Right cardiac atrium (tissue), 5 donors: ENCODE results near the gene GPR39. TPM values are rescaled to one million over a fixed set of nuclear protein-coding genes. Genes with fewer than 3 reads are reported as not detected.
A peak's percentile ranks its signal among the peaks of the same experiment; 100 is the strongest.

Experiments
- ATAC-seq, 2 donors: fragments of 200-7000 bp; cut with Tn5 transposase; one replicate each; pipeline versions ENCODE4 v1.8.0 to v1.9.1; 2020; ENCODE audit warnings: moderate library complexity in 2 of 2, mild to moderate bottlenecking in 1 of 2
- DNase-seq, 3 donors: peaks; one replicate each; pipeline ENCODE4 v3.0.0-alpha.2; 2020
- H3K27ac ChIP-seq: one replicate; pipeline ENCODE4 v1.5.1; 2013; ENCODE audit warnings: mild to moderate bottlenecking, low read length, control low read depth, moderate library complexity
- H3K27me3 ChIP-seq: one replicate; pipeline ENCODE4 v1.6.1; 2013; ENCODE audit not compliant: control insufficient read depth, insufficient read depth
- H3K4me1 ChIP-seq: one replicate; pipeline ENCODE4 v1.6.1; 2013; ENCODE audit warnings: low read length; ENCODE audit not compliant: control insufficient read depth, insufficient read depth
- H3K4me3 ChIP-seq: one replicate; pipeline ENCODE4 v1.5.1; 2013; ENCODE audit warnings: low read length, control low read depth
- H3K9me3 ChIP-seq: one replicate; pipeline ENCODE4 v1.6.1; 2013; ENCODE audit warnings: low read length; ENCODE audit not compliant: control insufficient read depth
- WGBS: extraction: QIAGEN DNeasy Blood & Tissue Kit; methylation state at CpG from one replicate; pipeline ENCODE4 v1.1.7; 2013; 5-methylcytosine and 5-hydroxymethylcytosine counted together
- intact Hi-C, 4 donors: fragments of 100-400 bp; cut with DNase I; formaldehyde crosslinking; loops; one replicate each; pipeline versions ENCODE4 v1.11.0 to v1.14.0; 2022 to 2023
- long read RNA-seq, 4 donors: library from polyadenylated mRNA; unstranded; transcript quantifications; one replicate each; pipeline ENCODE4 v2.0.0, GENCODE V29; 2020 to 2021
- polyA plus RNA-seq: library from polyadenylated mRNA; stranded (reverse); fragments of 200-250 nt; gene quantifications from one replicate; pipeline ENCODE4 v1.2.3, GENCODE V29; 2013
- total RNA-seq, 4 donors: library from RNA; stranded (reverse); fragmentation: NEBNext Ultra II Directional; extraction: Animal tissue kit (Norgen Biotek cat#: 25700); gene quantifications; one replicate each; pipeline ENCODE4 v1.2.1, GENCODE V29; 2021
- donor health status: healthy with polysubstance abuse.
- donor health status: DM: no; HTN: yes; CAD: no.
- donor health status: DM: no; HTN: no; CAD: no.
- donor health status: DM: no; HTN: yes; CAD: no; lungs with severe emphysema.
- donor health status: DM: yes; HTN: yes; CAD: no.

The GPR39 gene
- total RNA-seq (not detected), polyA plus RNA-seq (not detected)
- long read RNA-seq, donor 1: 0 reads
- long read RNA-seq, donor 2: 0 reads
- long read RNA-seq, donor 3: 0 reads
- long read RNA-seq, donor 4: 0 reads

DNA sequence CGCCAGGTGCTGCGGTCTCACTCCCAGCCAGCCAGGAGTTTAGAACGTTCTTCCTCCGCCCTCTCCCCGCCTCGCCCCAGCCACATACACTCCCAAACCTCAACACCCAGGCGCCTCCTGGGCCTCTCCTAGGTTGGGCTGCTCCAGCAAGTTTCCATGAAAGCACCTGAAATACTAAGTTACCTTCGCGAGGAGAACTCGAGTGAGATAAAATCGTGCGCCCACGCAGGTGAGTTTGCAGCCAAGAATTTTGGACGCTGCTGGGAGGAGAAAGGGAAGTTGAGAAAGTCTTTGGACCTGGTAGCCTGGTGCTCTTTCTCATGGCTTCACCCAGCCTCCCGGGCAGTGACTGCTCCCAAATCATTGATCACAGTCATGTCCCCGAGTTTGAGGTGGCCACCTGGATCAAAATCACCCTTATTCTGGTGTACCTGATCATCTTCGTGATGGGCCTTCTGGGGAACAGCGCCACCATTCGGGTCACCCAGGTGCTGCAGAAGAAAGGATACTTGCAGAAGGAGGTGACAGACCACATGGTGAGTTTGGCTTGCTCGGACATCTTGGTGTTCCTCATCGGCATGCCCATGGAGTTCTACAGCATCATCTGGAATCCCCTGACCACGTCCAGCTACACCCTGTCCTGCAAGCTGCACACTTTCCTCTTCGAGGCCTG, at the start of gene GPR39:
TSS of gene GPR39 (plus strand) at position 83 of the 673 bp plus-strand sequence.
- no peak within 1 kb of the TSS for H3K27ac ChIP-seq
- no peaks in the 10 kb centered on the region for H3K9me3 ChIP-seq
- WGBS: 56% methylated on average over 23 of the region's 23 CpGs
- no peaks in the 10 kb centered on the region for H3K27me3 ChIP-seq
- DNase-seq (no peak), ATAC-seq (peak in 1 of 2 donors; percentile 9)
- H3K4me3 ChIP-seq: peak within 1 kb of the TSS; percentile 43
- peaks cover 2% of the 10 kb centered on the region for H3K4me1 ChIP-seq
- intact Hi-C loops: no loop called here

DNA sequence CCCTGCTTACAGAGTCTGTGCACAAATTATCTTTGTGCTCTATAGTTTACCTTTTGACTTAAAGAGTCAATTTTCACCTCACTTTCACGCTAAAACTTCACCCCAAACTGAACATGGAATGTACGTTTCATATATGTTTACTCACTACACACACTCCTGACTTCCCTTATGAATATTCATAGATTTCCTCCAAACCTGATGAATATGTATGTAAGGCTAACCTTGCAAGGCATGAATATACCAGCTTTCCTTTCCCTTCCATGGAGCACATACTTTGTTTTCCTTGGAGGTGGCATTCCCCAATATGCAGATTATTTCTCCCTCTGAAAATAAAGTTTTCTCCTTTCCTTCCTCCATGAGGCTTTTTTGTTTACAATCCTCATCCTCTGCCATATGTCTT, 48.4 kb upstream of the GPR39 start:
- 37% methylated on average over 2 of the region's 2 CpGs for WGBS
- Histone ChIP-seq H3K9me3 (no peaks in the 10 kb centered on the region), H3K27me3 (peaks cover 2% of the 10 kb centered on the region), H3K4me1 (no peaks in the 10 kb centered on the region), H3K27ac (no peak overlapping the region), H3K4me3 (no peak overlapping the region)
- no peak for ATAC-seq
- DNase-seq: no peak
- intact Hi-C loops: no loop called here

DNA sequence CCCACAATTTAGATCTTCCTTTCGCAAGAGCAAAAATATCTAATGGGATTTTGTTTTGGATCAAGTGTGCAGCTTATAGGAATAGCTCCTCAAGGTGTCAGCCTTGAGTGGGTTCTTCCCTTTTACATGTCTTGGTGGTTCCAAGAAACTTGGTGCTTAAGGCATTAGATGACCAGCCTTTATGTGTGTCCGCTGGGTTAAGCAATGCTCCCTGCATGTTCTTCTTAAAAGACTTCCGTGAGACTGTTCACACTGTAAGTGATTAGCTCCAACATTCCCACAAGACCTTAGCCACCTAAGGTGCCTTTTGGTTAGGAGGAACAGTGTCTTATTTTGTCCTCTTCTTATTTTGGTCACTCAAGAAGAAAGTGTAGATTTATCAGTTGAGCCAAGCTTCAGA, 44.3 kb upstream of the GPR39 start:
- no peaks in the 10 kb centered on the region for H3K9me3 ChIP-seq
- 91% methylated on average over 3 of the region's 3 CpGs for WGBS
- H3K27ac ChIP-seq: no peak overlapping the region
- intact Hi-C loops: no loop called here
- H3K4me3 ChIP-seq: no peak overlapping the region
- no peak for ATAC-seq
- H3K27me3 ChIP-seq: peaks cover 2% of the 10 kb centered on the region
- no peak for DNase-seq
- no peaks in the 10 kb centered on the region for H3K4me1 ChIP-seq

DNA sequence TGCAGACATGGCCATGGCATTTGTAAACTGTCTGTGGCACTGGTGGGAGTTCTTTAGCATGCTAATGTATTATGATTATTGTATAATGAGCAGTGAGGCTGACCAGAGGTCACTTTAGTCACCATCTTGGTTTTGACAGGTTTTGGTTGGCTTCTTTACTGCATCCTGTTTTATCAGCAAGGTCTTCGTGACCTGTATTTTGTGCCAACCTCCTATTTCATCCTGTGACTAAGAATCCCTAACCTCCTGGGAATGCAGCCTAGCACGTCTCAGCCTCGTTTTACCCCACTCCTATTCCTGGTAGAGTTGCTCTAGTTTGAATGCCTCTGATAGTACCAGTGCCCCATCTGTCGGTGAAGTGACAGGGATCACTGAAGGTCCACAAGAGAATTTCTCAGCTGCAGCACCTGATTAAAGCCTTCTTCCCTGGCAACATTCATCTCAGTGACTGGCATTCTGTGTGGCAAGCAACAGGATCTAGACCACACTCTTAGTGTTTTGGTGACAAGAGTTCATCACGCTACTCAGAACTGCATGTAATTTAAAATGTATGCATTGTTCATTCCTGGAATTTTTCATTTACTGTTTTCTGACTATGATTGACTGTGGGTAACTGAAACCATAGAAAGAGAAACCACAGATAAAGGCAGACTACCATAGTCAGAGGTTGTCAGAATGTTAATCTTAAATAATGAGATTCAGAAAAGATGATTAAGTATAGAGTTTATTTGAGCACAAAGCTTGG, 43.0 kb upstream of the GPR39 start:
- intact Hi-C loops: no loop called here
- WGBS: 81% methylated on average over 5 of the region's 5 CpGs
- Histone ChIP-seq H3K9me3 (no peaks in the 10 kb centered on the region), H3K4me3 (no peak overlapping the region), H3K27ac (no peak overlapping the region), H3K27me3 (peaks cover 2% of the 10 kb centered on the region), H3K4me1 (no peaks in the 10 kb centered on the region)
- ATAC-seq (no peak), DNase-seq (no peak)

DNA sequence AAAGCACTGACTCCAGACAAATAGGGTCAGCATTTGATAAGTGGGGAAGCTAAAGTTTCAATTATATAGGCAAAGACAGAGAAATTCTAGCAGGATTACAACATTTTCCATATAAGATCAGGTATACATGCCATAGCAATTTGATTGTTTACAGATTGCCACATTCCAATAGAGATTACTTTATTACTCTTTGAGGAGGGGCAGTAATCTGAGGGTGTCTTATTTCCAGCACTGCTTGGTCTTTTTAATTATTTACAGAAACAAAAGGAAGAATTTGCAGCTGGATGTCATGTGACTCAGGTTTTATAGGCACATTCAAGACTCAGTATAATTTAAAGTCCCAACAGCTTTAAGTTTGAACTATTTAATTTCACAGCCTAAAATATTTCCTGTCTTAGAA, 42.5 kb upstream of the GPR39 start:
- Histone ChIP-seq H3K4me1 (no peaks in the 10 kb centered on the region), H3K27ac (no peak overlapping the region), H3K9me3 (no peaks in the 10 kb centered on the region), H3K27me3 (no peaks in the 10 kb centered on the region), H3K4me3 (no peak overlapping the region)
- no peak for DNase-seq
- no peak for ATAC-seq
- intact Hi-C loops: no loop called here

DNA sequence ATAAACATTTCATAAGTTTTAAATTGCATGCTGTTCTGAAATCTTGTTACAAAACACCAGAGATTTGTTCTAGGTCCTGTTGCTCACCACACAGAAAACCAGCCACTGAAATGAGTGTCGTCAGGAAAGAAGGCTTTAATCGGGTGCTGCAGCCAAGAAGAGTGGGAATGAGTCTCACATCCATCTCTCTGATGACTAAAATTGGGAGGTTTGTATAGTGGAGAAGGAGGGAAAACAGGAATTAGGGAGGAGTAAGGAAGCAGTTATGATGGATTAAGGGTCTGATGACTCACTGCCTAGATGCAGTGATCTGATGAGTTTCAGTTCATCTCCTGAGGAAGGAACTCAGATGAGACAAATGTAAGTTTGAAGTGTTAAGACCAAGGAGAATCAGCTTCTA, 42.1 kb upstream of the GPR39 start:
- no peak for ATAC-seq
- H3K9me3 ChIP-seq: no peaks in the 10 kb centered on the region
- H3K27me3 ChIP-seq: no peaks in the 10 kb centered on the region
- DNase-seq: no peak
- H3K4me3 ChIP-seq: no peak overlapping the region
- no peak overlapping the region for H3K27ac ChIP-seq
- H3K4me1 ChIP-seq: no peaks in the 10 kb centered on the region
- intact Hi-C loops: no loop called here
- whole genome bisulfite sequencing: 56% methylated on average over 2 of the region's 2 CpGs

DNA sequence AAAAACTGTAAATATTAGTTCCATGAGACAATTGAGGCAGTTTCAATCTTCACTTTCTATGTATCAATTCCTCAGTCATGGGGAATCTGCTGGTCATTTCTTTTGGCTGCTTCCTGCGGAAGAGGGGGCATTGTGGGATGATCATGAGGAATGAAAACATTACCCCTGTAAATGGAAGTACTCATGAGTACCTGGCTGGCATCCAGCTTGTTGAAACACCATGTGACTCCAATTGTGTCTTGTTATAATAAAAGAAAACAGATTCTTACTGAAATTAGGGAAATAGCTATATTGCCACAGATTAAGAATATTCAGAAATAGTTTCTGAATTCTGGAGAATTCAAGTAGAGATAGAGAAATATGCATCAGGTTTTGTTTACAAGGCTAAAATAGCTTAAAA, 41.6 kb upstream of the GPR39 start:
- 51% methylated on average over 1 of the region's 1 CpG for WGBS
- Histone ChIP-seq H3K4me3 (no peak overlapping the region), H3K4me1 (no peaks in the 10 kb centered on the region), H3K27me3 (no peaks in the 10 kb centered on the region), H3K27ac (no peak overlapping the region), H3K9me3 (no peaks in the 10 kb centered on the region)
- ATAC-seq: no peak
- intact Hi-C loops: no loop called here
- DNase-seq: no peak

DNA sequence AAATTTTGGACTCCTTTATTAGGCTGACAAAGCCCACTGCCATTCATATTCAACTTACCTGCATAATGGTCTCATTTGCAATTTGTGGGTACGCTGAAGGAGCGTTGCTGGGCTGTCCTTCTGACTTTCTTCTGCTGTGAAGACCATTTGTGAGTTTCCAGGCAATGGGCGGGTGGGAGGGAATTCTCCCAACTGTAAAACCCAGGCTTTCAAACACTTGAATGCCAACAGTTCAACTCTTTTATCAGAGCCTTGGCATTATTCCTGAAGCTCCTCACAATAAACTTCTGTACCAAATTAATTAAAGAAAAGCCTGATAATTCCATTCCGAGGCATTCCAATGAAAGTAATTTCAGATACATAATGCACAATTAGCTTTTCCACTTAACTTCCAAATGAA, 35.2 kb upstream of the GPR39 start:
- intact Hi-C loops: no loop called here
- 86% methylated on average over 4 of the region's 4 CpGs for WGBS
- ATAC-seq (no peak), DNase-seq (no peak)
- Histone ChIP-seq H3K9me3 (no peaks in the 10 kb centered on the region), H3K27ac (no peak overlapping the region), H3K4me3 (no peak overlapping the region), H3K27me3 (no peaks in the 10 kb centered on the region), H3K4me1 (no peaks in the 10 kb centered on the region)

DNA sequence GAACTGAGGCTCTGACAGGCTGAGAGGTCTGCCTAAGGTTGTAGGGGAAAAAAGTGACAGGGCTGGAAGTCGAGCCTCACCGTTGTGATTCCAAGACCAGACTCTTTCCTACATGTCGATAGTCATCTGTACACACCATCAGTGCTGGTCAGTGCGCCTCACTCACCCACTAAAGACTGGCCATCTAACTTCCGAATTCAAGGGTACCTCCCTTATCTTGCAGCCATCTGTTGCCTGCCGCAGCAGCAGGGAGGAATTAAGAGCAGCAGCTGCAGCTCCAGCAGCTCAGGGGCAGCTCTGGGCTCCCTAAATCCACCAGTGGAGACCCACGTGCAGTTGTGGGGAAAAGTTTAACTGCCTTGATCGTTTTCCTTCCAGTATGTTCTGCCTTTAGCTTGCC, 32.6 kb upstream of the GPR39 start:
- DNase-seq (no peak), ATAC-seq (no peak)
- Histone ChIP-seq H3K27me3 (no peaks in the 10 kb centered on the region), H3K9me3 (no peaks in the 10 kb centered on the region), H3K27ac (no peak overlapping the region), H3K4me1 (no peaks in the 10 kb centered on the region), H3K4me3 (no peak overlapping the region)
- intact Hi-C loops: no loop called here
- 50% methylated on average over 8 of the region's 8 CpGs for WGBS

DNA sequence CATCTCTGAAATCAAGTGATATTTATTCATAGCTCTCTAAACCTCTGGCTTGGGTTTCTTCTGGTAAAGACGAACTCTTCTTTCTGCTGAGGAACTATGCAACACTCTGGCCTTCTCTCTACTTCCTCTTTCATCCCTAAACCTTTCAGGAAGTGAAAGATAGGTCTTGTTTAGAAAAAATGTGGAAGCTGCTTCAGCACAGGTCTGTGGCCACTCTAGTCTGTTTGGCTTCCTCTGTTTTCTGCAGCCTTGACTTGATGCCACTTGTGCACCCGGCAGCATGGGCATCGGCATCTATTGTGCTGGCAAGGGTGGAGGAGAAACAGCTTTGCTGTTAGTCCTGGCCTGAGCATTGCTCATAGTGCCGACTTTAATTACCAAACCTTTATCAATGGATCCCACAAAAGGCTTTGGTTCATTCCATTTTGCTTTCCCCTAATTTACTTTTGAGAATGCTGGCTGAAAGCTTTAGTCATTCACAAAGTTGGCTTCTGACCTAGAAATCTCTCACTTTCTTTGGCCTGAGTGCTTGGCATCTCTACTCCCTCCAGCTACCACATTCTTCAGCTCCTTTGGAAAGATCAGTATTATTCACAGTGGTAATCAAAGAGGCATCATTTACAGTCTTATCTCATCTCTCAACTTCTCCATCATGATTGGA, 32.0 kb upstream of the GPR39 start:
- DNase-seq (no peak), ATAC-seq (no peak)
- Histone ChIP-seq H3K4me3 (no peak overlapping the region), H3K9me3 (no peaks in the 10 kb centered on the region), H3K27ac (no peak overlapping the region), H3K27me3 (no peaks in the 10 kb centered on the region), H3K4me1 (no peaks in the 10 kb centered on the region)
- intact Hi-C loops: no loop called here
- WGBS: 62% methylated on average over 4 of the region's 4 CpGs

DNA sequence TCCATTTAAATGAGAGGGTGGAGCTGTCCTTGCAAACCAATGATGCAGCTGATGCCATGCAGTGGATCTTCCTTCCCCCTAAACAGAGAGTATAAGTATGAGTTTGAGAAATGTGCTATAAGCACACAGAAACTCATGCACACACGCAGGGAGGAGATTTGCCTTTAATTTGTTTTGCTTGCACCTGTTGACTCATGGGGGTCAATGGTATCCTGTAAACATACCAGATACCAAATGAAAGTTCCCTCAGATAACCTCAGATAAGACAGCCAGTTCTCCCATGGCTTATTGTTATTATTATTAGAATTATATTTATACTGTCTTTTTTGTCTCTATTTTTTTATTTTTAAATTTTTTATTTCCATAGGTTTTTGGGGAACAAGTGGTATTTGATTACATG, 29.5 kb upstream of the GPR39 start:
- Histone ChIP-seq H3K27ac (no peak overlapping the region), H3K4me3 (no peak overlapping the region), H3K4me1 (no peaks in the 10 kb centered on the region), H3K27me3 (no peaks in the 10 kb centered on the region), H3K9me3 (no peaks in the 10 kb centered on the region)
- DNase-seq: no peak
- no peak for ATAC-seq
- intact Hi-C loops: no loop called here
- WGBS: 86% methylated on average over 1 of the region's 1 CpG
